Prostate gland (tissue), 2 donors: ENCODE data around the gene SCG2. TPM values are rescaled to one million over a fixed set of nuclear protein-coding genes. Genes with fewer than 3 reads are reported as not detected.

Experiments used
- DNase-seq: peaks from one replicate; pipeline ENCODE4 v3.0.0-alpha.2; 2019; ENCODE audit warnings: low spot score
- H3K27ac ChIP-seq, 2 donors: fragments of 200-600 bp; sonication (generic); 2 replicates each; pipeline ENCODE4 v1.5.1; 2017 to 2019
- H3K27me3 ChIP-seq: fragments of 200-600 bp; sonication (generic); replicated peaks from 2 replicates; pipeline ENCODE4 v1.5.1; 2019; ENCODE audit not compliant: insufficient read depth
- H3K36me3 ChIP-seq, 2 donors: fragments of 200-600 bp; sonication (generic); 1 replicate in 1 of 2; 2 replicates in 1 of 2; pipeline versions ENCODE4 v1.5.1 to v1.8.1; 2017 to 2019
- H3K4me1 ChIP-seq: fragments of 200-600 bp; sonication (generic); replicated peaks from 2 replicates; pipeline ENCODE4 v1.5.1; 2019
- H3K4me3 ChIP-seq, 2 donors: fragments of 200-600 bp; sonication (generic); 2 replicates each; pipeline ENCODE4 v1.5.1; 2017 to 2019
- H3K9me3 ChIP-seq: fragments of 200-600 bp; sonication (generic); 2 replicates; pipeline ENCODE4 v1.5.1; 2017
- CTCF ChIP-seq, 4 experiments: fragments of 200-600 bp in 2 of 4; fragments of 450-650 bp in 2 of 4; sonication (generic) in 2 of 4; IDR thresholded peaks; 1 replicate in 3 of 4; 2 replicates in 1 of 4; pipeline ENCODE4 v1.5.1; 2016 to 2019; ENCODE audit warnings: antibody characterized with exemption in 4 of 4, mild to moderate bottlenecking in 2 of 4, moderate library complexity in 2 of 4
- POLR2A ChIP-seq: fragments of 450-650 bp; IDR thresholded peaks from one replicate; pipeline ENCODE4 v1.6.1; 2016; ENCODE audit warnings: antibody characterized with exemption, mild to moderate bottlenecking
- POLR2AphosphoS5 ChIP-seq: sonication (generic); formaldehyde crosslinking; IDR thresholded peaks from one replicate; pipeline ENCODE4 v1.6.1; 2017; ENCODE audit warnings: antibody characterized with exemption
- WGBS: methylation state at CpG from one replicate; pipeline ENCODE4 v1.1.5; 2018; 5-methylcytosine and 5-hydroxymethylcytosine counted together
- intact Hi-C: fragments of 100-400 bp; cut with DNase I; formaldehyde crosslinking; loops from one replicate; pipeline ENCODE4 v1.14.2; 2022
- total RNA-seq, 2 donors: library from RNA; depleted of rRNA; stranded (reverse); fragments of >200 nt; gene quantifications; one replicate each; pipeline ENCODE4 v1.1.0, GENCODE V29; 2016

The SCG2 gene
- total RNA-seq, 2 donors from 2014 or later, result 1.0 to 5.4 TPM

- no peaks in the 10 kb centered on the region for H3K27me3 ChIP-seq
- 97% methylated on average over 2 of the region's 2 CpGs for WGBS
- H3K9me3 ChIP-seq, result no peaks in the 10 kb centered on the region
- no peaks in the 10 kb centered on the region for H3K36me3 ChIP-seq
- intact Hi-C loops, result no loop called here
- H3K4me1 ChIP-seq, result no peaks in the 10 kb centered on the region
- no peak overlapping the region for H3K4me3 ChIP-seq
- no peak overlapping the region for H3K27ac ChIP-seq
- DNase-seq, result no peak
- TF ChIP-seq POLR2AphosphoS5, result no peak
- TF ChIP-seq CTCF (IDR thresholded peaks at IDR 0.05), result no peak
- no peak for TF ChIP-seq POLR2A
These were observed 31.4 kb downstream of the SCG2 start for GRCh38 chr2:223570784-223571183.

GRCh38 chr2:223566396-223566795 lies 35.8 kb downstream of the SCG2 start:
- no peak for DNase-seq
- no peaks in the 10 kb centered on the region for H3K27me3 ChIP-seq
- H3K36me3 ChIP-seq, result no peaks in the 10 kb centered on the region
- intact Hi-C loops, result no loop called here
- H3K4me1 ChIP-seq, result no peaks in the 10 kb centered on the region
- no peak overlapping the region for H3K4me3 ChIP-seq
- H3K27ac ChIP-seq, result no peak overlapping the region
- 86% methylated on average over 1 of the region's 1 CpG for WGBS
- H3K9me3 ChIP-seq, result no peaks in the 10 kb centered on the region
- TF ChIP-seq POLR2AphosphoS5 (no peak), POLR2A (no peak), CTCF (IDR thresholded peaks at IDR 0.05) (no peak)

- Histone ChIP-seq H3K9me3 (no peaks in the 10 kb centered on the region), H3K27me3 (no peaks in the 10 kb centered on the region), H3K4me1 (no peaks in the 10 kb centered on the region), H3K4me3 (no peak overlapping the region), H3K36me3 (no peaks in the 10 kb centered on the region), H3K27ac (no peak overlapping the region)
- TF ChIP-seq CTCF (IDR thresholded peaks at IDR 0.05), result no peak
- no peak for TF ChIP-seq POLR2A
- no peak for DNase-seq
- intact Hi-C loops, result no loop called here
These were observed 38.7 kb downstream of the SCG2 start for GRCh38 chr2:223563462-223563861.

GRCh38 chr2:223562078-223562477 lies 40.1 kb downstream of the SCG2 start:
- H3K9me3 ChIP-seq, result no peaks in the 10 kb centered on the region
- TF ChIP-seq POLR2A, result no peak
- no peak for TF ChIP-seq CTCF (IDR thresholded peaks at IDR 0.05)
- no peak for TF ChIP-seq POLR2AphosphoS5
- intact Hi-C loops, result no loop called here
- H3K27me3 ChIP-seq, result no peaks in the 10 kb centered on the region
- DNase-seq, result no peak
- H3K4me3 ChIP-seq, result no peak overlapping the region
- no peaks in the 10 kb centered on the region for H3K36me3 ChIP-seq
- no peaks in the 10 kb centered on the region for H3K4me1 ChIP-seq
- H3K27ac ChIP-seq, result no peak overlapping the region
- 87% methylated on average over 2 of the region's 2 CpGs for WGBS

GRCh38 chr2:223560749-223561435 lies 41.3 kb downstream of the SCG2 start:
- H3K27ac ChIP-seq, result no peak overlapping the region
- H3K27me3 ChIP-seq, result no peaks in the 10 kb centered on the region
- no peaks in the 10 kb centered on the region for H3K9me3 ChIP-seq
- 58% methylated on average over 7 of the region's 7 CpGs for WGBS
- no peaks in the 10 kb centered on the region for H3K36me3 ChIP-seq
- intact Hi-C loops, result no loop called here
- no peaks in the 10 kb centered on the region for H3K4me1 ChIP-seq
- DNase-seq, result no peak
- H3K4me3 ChIP-seq, result no peak overlapping the region
- TF ChIP-seq POLR2A (no peak), CTCF (IDR thresholded peaks at IDR 0.05) (no peak), POLR2AphosphoS5 (no peak)
